KMS-11 (cell line): ENCODE measurements around the gene KIAA0513.

ENCODE experiments used
- H2AFZ ChIP-seq: fragments of 200-600 bp; sonication (generic); 2 replicates; pipeline ENCODE4 v1.6.1; 2016; ENCODE audit warnings: antibody characterized with exemption, mixed run types, low read depth
- H3K27ac ChIP-seq: fragments of 200-600 bp; sonication (generic); 2 replicates; pipeline ENCODE4 v1.6.1; 2016; ENCODE audit warnings: mild to moderate bottlenecking, mixed run types
- H3K27me3 ChIP-seq: fragments of 200-600 bp; sonication (generic); 2 replicates; pipeline ENCODE4 v1.6.1; 2017; ENCODE audit warnings: mild to moderate bottlenecking, low read depth, mixed run types, moderate library complexity; ENCODE audit not compliant: insufficient read depth
- H3K36me3 ChIP-seq: fragments of 200-600 bp; sonication (generic); 2 replicates; pipeline ENCODE4 v1.6.1; 2017; ENCODE audit warnings: mild to moderate bottlenecking, mixed run types; ENCODE audit not compliant: insufficient read depth
- H3K4me1 ChIP-seq: fragments of 200-600 bp; sonication (generic); 2 replicates; pipeline ENCODE4 v1.6.1; 2016; ENCODE audit warnings: mild to moderate bottlenecking, low read depth, mixed run types; ENCODE audit not compliant: poor library complexity, severe bottlenecking
- H3K4me2 ChIP-seq: fragments of 200-600 bp; sonication (generic); 2 replicates; pipeline ENCODE4 v1.7.0; 2016; ENCODE audit warnings: mild to moderate bottlenecking, mixed run types
- H3K4me3 ChIP-seq: fragments of 200-600 bp; sonication (generic); IDR thresholded peaks from 2 replicates; pipeline ENCODE4 v1.6.1; 2017; ENCODE audit warnings: low read depth, low read length, mixed read lengths; ENCODE audit not compliant: insufficient read depth
- H3K79me2 ChIP-seq: fragments of 200-600 bp; sonication (generic); 2 replicates; pipeline ENCODE4 v1.6.1; 2016; ENCODE audit warnings: low read depth, mixed run types; ENCODE audit not compliant: insufficient read depth
- H3K9ac ChIP-seq: fragments of 200-600 bp; sonication (generic); 2 replicates; pipeline ENCODE4 v1.6.1; 2016; ENCODE audit warnings: mild to moderate bottlenecking, mixed run types
- H4K20me1 ChIP-seq: fragments of 200-600 bp; sonication (generic); 2 replicates; pipeline ENCODE4 v1.6.1; 2016; ENCODE audit warnings: mild to moderate bottlenecking, mixed run types; ENCODE audit not compliant: insufficient read depth
- CTCF ChIP-seq: fragments of 200-600 bp; sonication (generic); conservative IDR thresholded peaks from 2 replicates; pipeline ENCODE4 v1.6.1; 2017; ENCODE audit warnings: low read depth, mild to moderate bottlenecking, antibody characterized with exemption, low read length, moderate library complexity, mixed read lengths

Gene KIAA0513

GRCh38 chr16:85089525-85089924, 61.9 kb downstream of the KIAA0513 start:
- no peaks in the 10 kb centered on the region for H4K20me1 ChIP-seq
- H3K27ac ChIP-seq: no peak overlapping the region
- no peaks in the 10 kb centered on the region for H3K4me1 ChIP-seq
- H3K4me3 ChIP-seq: no peak overlapping the region
- no peaks in the 10 kb centered on the region for H3K79me2 ChIP-seq
- no peak overlapping the region for H3K9ac ChIP-seq
- H3K4me2 ChIP-seq: no peak overlapping the region
- no peak overlapping the region for H2AFZ ChIP-seq
- TF ChIP-seq CTCF: no peak
- peaks cover 14% of the 10 kb centered on the region; the same call in 1 of the 2 replicates for H3K27me3 ChIP-seq
- no peaks in the 10 kb centered on the region for H3K36me3 ChIP-seq

GRCh38 chr16:85090181-85090580, 62.6 kb downstream of the KIAA0513 start:
- Histone ChIP-seq H3K27ac (no peak overlapping the region), H3K4me3 (no peak overlapping the region), H3K79me2 (no peaks in the 10 kb centered on the region), H3K36me3 (no peaks in the 10 kb centered on the region), H4K20me1 (no peaks in the 10 kb centered on the region), H3K27me3 (peaks cover 21% of the 10 kb centered on the region; the same call in 1 of the 2 replicates), H3K4me1 (no peaks in the 10 kb centered on the region), H3K9ac (no peak overlapping the region), H3K4me2 (no peak overlapping the region), H2AFZ (no peak overlapping the region)
- no peak for TF ChIP-seq CTCF

GRCh38 chr16:85090873-85091521, 63.4 kb downstream of the KIAA0513 start:
- H3K9ac ChIP-seq: no peak overlapping the region
- no peaks in the 10 kb centered on the region for H3K4me1 ChIP-seq
- H2AFZ ChIP-seq: no peak overlapping the region
- no peaks in the 10 kb centered on the region for H3K36me3 ChIP-seq
- no peak overlapping the region for H3K27ac ChIP-seq
- no peak overlapping the region for H3K4me3 ChIP-seq
- no peak overlapping the region for H3K4me2 ChIP-seq
- H4K20me1 ChIP-seq: no peaks in the 10 kb centered on the region
- no peak for TF ChIP-seq CTCF
- H3K79me2 ChIP-seq: no peaks in the 10 kb centered on the region
- H3K27me3 ChIP-seq: peaks cover 28% of the 10 kb centered on the region; the same call in 1 of the 2 replicates

- no peaks in the 10 kb centered on the region for H4K20me1 ChIP-seq
These were observed 63.9 kb downstream of the KIAA0513 start for GRCh38 chr16:85091522-85091910.

More at GRCh38 chr16:85091522-85091910, 63.9 kb downstream of the KIAA0513 start:
- peaks cover 33% of the 10 kb centered on the region; the same call in 1 of the 2 replicates for H3K27me3 ChIP-seq
- H3K4me1 ChIP-seq: no peaks in the 10 kb centered on the region
- no peak overlapping the region for H3K4me2 ChIP-seq
- H3K36me3 ChIP-seq: no peaks in the 10 kb centered on the region
- H3K4me3 ChIP-seq: no peak overlapping the region
- no peak overlapping the region for H3K27ac ChIP-seq
- H3K9ac ChIP-seq: no peak overlapping the region
- H2AFZ ChIP-seq: no peak overlapping the region
- H3K79me2 ChIP-seq: no peaks in the 10 kb centered on the region
- no peak for TF ChIP-seq CTCF
